Neutrophil (primary cell): ENCODE measurements around the gene ARHGEF19.

Experiments used
- H3K27ac ChIP-seq: fragments of 200-600 bp; sonication (generic); 2 replicates; pipeline ENCODE4 v1.5.1; 2016; ENCODE audit warnings: mild to moderate bottlenecking, moderate library complexity
- H3K27me3 ChIP-seq: fragments of 200-600 bp; sonication (generic); 2 replicates; pipeline ENCODE4 v1.6.0; 2016; ENCODE audit warnings: mild to moderate bottlenecking
- H3K36me3 ChIP-seq: fragments of 200-600 bp; sonication (generic); 2 replicates; pipeline ENCODE4 v1.5.1; 2017
- H3K4me1 ChIP-seq, 2 experiments: fragments of 200-600 bp in 1 of 2; sonication (generic) in 1 of 2; 1 replicate in 1 of 2; 2 replicates in 1 of 2; pipeline versions ENCODE4 v1.5.1 to v1.6.1; 2013 to 2016; ENCODE audit warnings: low read depth in 1 of 2, low read length in 1 of 2, mild to moderate bottlenecking in 1 of 2, moderate library complexity in 1 of 2; ENCODE audit not compliant: control insufficient read depth in 1 of 2, insufficient read depth in 1 of 2
- H3K4me3 ChIP-seq, 2 experiments: fragments of 200-600 bp in 1 of 2; sonication (generic) in 1 of 2; 1 replicate in 1 of 2; 2 replicates in 1 of 2; pipeline ENCODE4 v1.5.1; 2013 to 2016; ENCODE audit warnings: low read depth in 1 of 2, low read length in 1 of 2, mild to moderate bottlenecking in 1 of 2, moderate library complexity in 1 of 2
- H3K9me3 ChIP-seq: fragments of 200-600 bp; sonication (generic); 2 replicates; pipeline ENCODE4 v1.5.1; 2016
- TF ChIP-seq, protein P1 (sequence below): fragments of 200-600 bp; sonication (generic); IDR thresholded peaks from 2 replicates; pipeline ENCODE4 v1.5.1; 2016; ENCODE audit warnings: antibody characterized with exemption

Gene ARHGEF19

DNA sequence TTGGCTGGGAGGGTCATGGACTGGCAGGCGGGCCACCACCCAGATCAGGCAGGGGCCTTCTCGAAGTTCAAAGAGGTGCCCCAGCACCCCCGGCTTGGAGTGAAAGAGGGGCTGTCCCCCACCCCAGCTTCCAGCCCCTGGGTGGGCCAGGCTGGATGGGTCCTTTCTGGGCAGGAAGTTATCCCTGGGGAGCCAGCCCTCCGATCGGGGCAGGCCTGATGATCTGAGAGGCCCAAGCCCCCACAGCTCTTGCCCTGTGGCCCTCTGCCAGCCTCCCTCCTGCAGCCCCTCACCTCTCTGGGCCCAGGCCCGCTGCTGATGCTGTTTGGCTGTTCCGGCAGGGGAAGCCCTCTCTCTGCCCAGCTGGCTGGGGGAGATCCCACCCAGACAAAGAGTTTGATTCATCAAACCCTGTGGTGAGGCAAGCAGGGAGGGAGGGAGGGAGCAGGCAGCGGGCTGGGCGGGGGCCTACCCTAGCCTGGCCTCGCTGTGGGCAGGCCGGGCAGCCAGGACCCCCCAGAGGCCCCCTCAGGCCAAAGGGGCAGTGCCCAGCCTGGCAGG is 2.5 kb downstream of the ARHGEF19 start:
- TF ChIP-seq, protein P1, sequence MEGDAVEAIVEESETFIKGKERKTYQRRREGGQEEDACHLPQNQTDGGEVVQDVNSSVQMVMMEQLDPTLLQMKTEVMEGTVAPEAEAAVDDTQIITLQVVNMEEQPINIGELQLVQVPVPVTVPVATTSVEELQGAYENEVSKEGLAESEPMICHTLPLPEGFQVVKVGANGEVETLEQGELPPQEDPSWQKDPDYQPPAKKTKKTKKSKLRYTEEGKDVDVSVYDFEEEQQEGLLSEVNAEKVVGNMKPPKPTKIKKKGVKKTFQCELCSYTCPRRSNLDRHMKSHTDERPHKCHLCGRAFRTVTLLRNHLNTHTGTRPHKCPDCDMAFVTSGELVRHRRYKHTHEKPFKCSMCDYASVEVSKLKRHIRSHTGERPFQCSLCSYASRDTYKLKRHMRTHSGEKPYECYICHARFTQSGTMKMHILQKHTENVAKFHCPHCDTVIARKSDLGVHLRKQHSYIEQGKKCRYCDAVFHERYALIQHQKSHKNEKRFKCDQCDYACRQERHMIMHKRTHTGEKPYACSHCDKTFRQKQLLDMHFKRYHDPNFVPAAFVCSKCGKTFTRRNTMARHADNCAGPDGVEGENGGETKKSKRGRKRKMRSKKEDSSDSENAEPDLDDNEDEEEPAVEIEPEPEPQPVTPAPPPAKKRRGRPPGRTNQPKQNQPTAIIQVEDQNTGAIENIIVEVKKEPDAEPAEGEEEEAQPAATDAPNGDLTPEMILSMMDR = no peak
- H3K4me1 ChIP-seq = peaks cover 14 to 17% of the 10 kb centered on the region in 2 experiments
- H3K4me3 ChIP-seq = no peak overlapping the region
- H3K9me3 ChIP-seq = no peaks in the 10 kb centered on the region
- H3K27me3 ChIP-seq = peaks cover 33% of the 10 kb centered on the region
- no peaks in the 10 kb centered on the region for H3K36me3 ChIP-seq
- no peak overlapping the region for H3K27ac ChIP-seq

DNA sequence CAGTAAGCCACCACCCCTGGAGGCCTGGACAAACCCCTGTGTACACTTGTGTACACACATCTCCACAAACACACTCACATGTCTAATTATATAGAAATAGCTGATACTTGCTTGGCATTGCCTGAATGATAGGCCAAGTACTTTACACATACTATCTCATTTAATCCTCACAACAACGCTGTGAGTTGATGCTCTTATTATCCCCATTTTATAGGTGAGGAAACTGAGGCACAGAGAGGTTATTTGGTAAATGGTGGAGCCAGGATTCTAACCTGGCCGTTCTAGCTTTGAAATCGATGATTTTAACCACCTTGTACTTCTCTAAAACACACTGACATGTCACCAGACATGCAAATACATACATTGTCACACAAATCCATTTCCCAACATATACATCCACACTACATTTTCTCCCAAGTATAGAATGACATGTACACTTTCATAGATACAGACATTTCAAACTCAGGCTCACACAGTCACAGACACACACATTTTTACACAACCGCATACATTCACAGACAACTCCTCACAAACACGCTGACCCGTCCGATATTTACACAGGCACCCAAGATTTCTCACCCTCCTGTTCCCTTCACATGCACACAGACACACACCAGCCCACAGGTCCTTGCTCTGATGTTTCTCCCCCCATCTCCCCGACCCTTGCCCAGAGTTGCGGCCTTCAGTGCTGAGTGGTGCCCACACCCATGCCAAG is 3.2 kb downstream of the ARHGEF19 start:
- no peaks in the 10 kb centered on the region for H3K36me3 ChIP-seq
- peaks cover 14 to 17% of the 10 kb centered on the region in 2 experiments for H3K4me1 ChIP-seq
- no peak overlapping the region for H3K4me3 ChIP-seq

DNA sequence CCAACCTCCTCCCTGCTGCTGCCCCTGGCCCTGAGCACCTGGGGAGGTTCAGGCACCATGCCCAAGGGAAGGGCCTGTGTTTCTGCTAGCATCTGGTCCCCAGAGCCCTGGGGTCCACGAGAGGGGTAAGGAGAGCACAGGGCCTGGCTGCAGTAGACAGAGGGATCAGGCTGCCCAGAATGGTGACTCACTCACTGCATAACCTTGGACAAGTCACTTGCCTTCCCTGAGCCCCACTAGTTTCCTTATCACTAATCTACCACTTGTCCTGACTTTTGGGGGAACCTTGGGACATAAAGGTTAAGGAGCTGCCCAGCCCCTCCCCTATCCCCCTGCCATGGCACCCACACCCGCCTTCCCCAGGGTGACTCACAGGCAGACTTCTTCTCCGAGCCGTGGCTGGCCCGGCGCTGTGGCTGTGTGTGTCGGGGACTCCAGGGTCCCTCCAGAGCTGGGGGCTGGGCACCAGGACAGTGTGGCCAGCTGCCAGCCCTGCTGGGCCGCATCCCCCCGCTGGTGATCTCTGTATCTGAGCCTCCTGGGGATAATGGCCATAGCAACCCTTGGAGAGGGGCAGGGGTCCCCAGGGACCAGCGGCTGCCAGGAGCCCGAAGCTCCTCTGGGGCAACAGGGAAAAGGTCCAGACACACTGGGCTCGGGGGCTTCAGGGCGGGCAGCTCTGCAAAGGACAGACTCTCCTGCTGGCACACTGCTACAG is 4.0 kb downstream of the ARHGEF19 start:
- H3K27ac ChIP-seq = no peak overlapping the region
- H3K9me3 ChIP-seq = no peaks in the 10 kb centered on the region
- H3K36me3 ChIP-seq = no peaks in the 10 kb centered on the region
- H3K27me3 ChIP-seq = peaks cover 19% of the 10 kb centered on the region
- H3K4me3 ChIP-seq = no peak overlapping the region
- peaks cover 14 to 17% of the 10 kb centered on the region in 2 experiments for H3K4me1 ChIP-seq
- TF ChIP-seq, protein P1 = no peak

More for the DNA sequence above, 3.2 kb downstream of the ARHGEF19 start:
- peaks cover 27% of the 10 kb centered on the region for H3K27me3 ChIP-seq
- no peak overlapping the region for H3K27ac ChIP-seq
- no peaks in the 10 kb centered on the region for H3K9me3 ChIP-seq
- TF ChIP-seq, protein P1 = no peak

DNA sequence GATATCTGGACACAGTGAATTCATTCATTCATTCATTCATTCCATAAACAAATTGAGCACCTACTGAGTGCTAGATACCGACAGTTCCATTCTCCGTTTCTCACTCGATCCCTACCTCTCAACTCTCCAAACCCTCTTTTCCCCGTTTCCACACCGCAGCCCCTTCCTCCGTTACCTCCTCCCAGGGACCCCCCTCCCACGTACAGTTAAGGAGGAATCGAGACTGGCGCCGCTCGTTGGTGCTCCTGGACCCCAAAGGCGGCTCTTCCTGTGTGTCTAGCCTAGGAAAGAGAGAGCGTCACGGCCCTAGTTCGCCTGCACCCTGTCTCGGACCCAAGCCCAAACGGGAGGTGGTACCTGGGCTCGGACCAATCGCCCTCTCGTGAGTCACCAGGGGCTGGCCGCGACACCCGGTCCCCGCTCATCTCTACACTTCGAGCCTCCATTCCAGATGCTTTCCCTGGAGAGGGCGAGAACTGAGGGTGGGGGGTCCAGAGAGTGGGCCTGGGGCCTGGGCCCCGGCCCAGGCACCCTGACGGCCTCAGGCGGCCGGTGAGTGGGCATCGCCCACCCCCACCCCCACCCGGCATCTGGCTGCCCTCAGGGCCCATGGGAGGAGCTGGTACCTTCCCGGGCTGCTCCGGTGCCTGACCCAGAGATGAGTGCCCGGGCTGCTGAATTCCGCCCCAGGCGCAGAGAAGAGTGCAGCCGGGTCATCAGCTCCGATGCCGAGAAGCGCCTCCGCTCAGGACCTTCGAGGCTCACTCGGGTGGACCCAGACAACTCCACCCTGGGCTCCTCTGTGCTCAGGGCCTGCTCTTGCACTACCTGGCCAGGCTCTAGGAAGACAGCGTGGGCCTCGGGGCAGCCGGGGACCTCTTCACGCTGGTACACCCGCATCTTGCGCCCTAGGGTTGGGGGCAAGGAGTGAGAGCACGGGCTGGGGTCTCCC is 4.9 kb downstream of the ARHGEF19 start:
- Histone ChIP-seq H3K27me3 (peaks cover 11% of the 10 kb centered on the region), H3K4me1 (peaks cover 14 to 17% of the 10 kb centered on the region in 2 experiments), H3K27ac (peak overlapping the region; percentile 87), H3K4me3 (peak overlapping the region; percentile 64 to 96), H3K36me3 (no peaks in the 10 kb centered on the region), H3K9me3 (no peaks in the 10 kb centered on the region)
- TF ChIP-seq, protein P1 = no peak
